Dendritic cell treated with granulocyte-macrophage colony-stimulating factor and Interleukin-4, amounts not matched to agents 40 ng/mL and 50 ng/mL, for 4 days (primary cell): ENCODE measurements around the gene DCDC2.
A peak's percentile ranks its signal among the peaks of the same experiment; 100 is the strongest.
"Not testable (repeated sequence)": the region's sequence is repeated elsewhere in the genome, so short reads cannot be mapped to it uniquely, and the experiment has no call there.

Source experiments
- H3K27ac Mint-ChIP-seq: one replicate; pipeline ENCODE4 v1.8.0; 2022; ENCODE audit warnings: mild to moderate bottlenecking, mixed read lengths
- H3K27me3 Mint-ChIP-seq: one replicate; pipeline ENCODE4 v1.8.0; 2022; ENCODE audit warnings: mild to moderate bottlenecking, mixed read lengths
- H3K36me3 Mint-ChIP-seq: one replicate; pipeline ENCODE4 v1.8.0; 2022; ENCODE audit warnings: low read depth, mixed read lengths
- H3K4me1 Mint-ChIP-seq: one replicate; pipeline ENCODE4 v1.8.0; 2022; ENCODE audit warnings: low read depth, mixed read lengths
- H3K4me3 Mint-ChIP-seq: one replicate; pipeline ENCODE4 v1.8.0; 2022; ENCODE audit warnings: mild to moderate bottlenecking, moderate library complexity, mixed read lengths
- H3K9me3 Mint-ChIP-seq: one replicate; pipeline ENCODE4 v1.8.0; 2022; ENCODE audit warnings: mixed read lengths
- intact Hi-C: fragments of 100-400 bp; cut with micrococcal nuclease; formaldehyde crosslinking; loops from one replicate; pipeline ENCODE4 v1.15.0; 2022

DCDC2 gene

GRCh38 chr6:24387818-24388217 is 30.0 kb upstream of the DCDC2 start:
- Mint-ChIP-seq H3K36me3 (no peaks in the 10 kb centered on the region), H3K9me3 (no peaks in the 10 kb centered on the region), H3K27me3 (no peaks in the 10 kb centered on the region), H3K27ac (no peak overlapping the region), H3K4me3 (no peak overlapping the region), H3K4me1 (no peaks in the 10 kb centered on the region)
- intact Hi-C loops = loop anchor here (10.0 kb wide), 1 partner anchor 103 kb away; no protein-coding TSS in a partner anchor

- Mint-ChIP-seq H3K4me3 (no peak overlapping the region), H3K4me1 (no peaks in the 10 kb centered on the region), H3K36me3 (no peaks in the 10 kb centered on the region), H3K9me3 (no peaks in the 10 kb centered on the region), H3K27me3 (no peaks in the 10 kb centered on the region), H3K27ac (no peak overlapping the region)
- intact Hi-C loops = loop anchor here (10.0 kb wide), 1 partner anchor 101 kb away; no protein-coding TSS in a partner anchor
Observed at GRCh38 chr6:24385536-24386269, 27.8 kb upstream of the DCDC2 start.

GRCh38 chr6:24384369-24385130 is 26.7 kb upstream of the DCDC2 start:
- H3K27me3 Mint-ChIP-seq, H3K27ac Mint-ChIP-seq, H3K4me3 Mint-ChIP-seq, H3K9me3 Mint-ChIP-seq, H3K36me3 Mint-ChIP-seq, H3K4me1 Mint-ChIP-seq: not testable (repeated sequence)
- intact Hi-C loops = loop anchor here (10.0 kb wide), 1 partner anchor 100 kb away; no protein-coding TSS in a partner anchor

- not testable (repeated sequence) for H3K36me3 Mint-ChIP-seq, H3K4me3 Mint-ChIP-seq, H3K4me1 Mint-ChIP-seq, H3K27me3 Mint-ChIP-seq, H3K27ac Mint-ChIP-seq, H3K9me3 Mint-ChIP-seq
- intact Hi-C loops = loop anchor here (10.0 kb wide), 1 partner anchor 98 kb away; no protein-coding TSS in a partner anchor
Observed at GRCh38 chr6:24382891-24383494, 25.1 kb upstream of the DCDC2 start.

- H3K36me3 Mint-ChIP-seq = no peaks in the 10 kb centered on the region
- intact Hi-C loops = loop anchor here (10.0 kb wide), 1 partner anchor 97 kb away; no protein-coding TSS in a partner anchor
- no peaks in the 10 kb centered on the region for H3K4me1 Mint-ChIP-seq
- H3K27ac Mint-ChIP-seq = no peak overlapping the region
- no peaks in the 10 kb centered on the region for H3K27me3 Mint-ChIP-seq
- no peak overlapping the region for H3K4me3 Mint-ChIP-seq
- no peaks in the 10 kb centered on the region for H3K9me3 Mint-ChIP-seq
Observed at GRCh38 chr6:24382220-24382540, 24.3 kb upstream of the DCDC2 start.

- H3K27me3 Mint-ChIP-seq = no peaks in the 10 kb centered on the region
- H3K4me1 Mint-ChIP-seq = no peaks in the 10 kb centered on the region
- no peak overlapping the region for H3K4me3 Mint-ChIP-seq
- H3K36me3 Mint-ChIP-seq = no peaks in the 10 kb centered on the region
- intact Hi-C loops = loop anchor here (10.0 kb wide), 1 partner anchor 97 kb away; no protein-coding TSS in a partner anchor
- no peaks in the 10 kb centered on the region for H3K9me3 Mint-ChIP-seq
- H3K27ac Mint-ChIP-seq = no peak overlapping the region
Observed at GRCh38 chr6:24381476-24382219, 23.8 kb upstream of the DCDC2 start.

- Mint-ChIP-seq H3K9me3 (no peaks in the 10 kb centered on the region), H3K4me1 (no peaks in the 10 kb centered on the region), H3K36me3 (no peaks in the 10 kb centered on the region), H3K4me3 (no peak overlapping the region), H3K27ac (no peak overlapping the region), H3K27me3 (no peaks in the 10 kb centered on the region)
- intact Hi-C loops = no loop called here
Observed at GRCh38 chr6:24378473-24379097, 20.7 kb upstream of the DCDC2 start.

- no peaks in the 10 kb centered on the region for H3K4me1 Mint-ChIP-seq
- no peaks in the 10 kb centered on the region for H3K27me3 Mint-ChIP-seq
- no peaks in the 10 kb centered on the region for H3K9me3 Mint-ChIP-seq
- intact Hi-C loops = no loop called here
- no peak overlapping the region for H3K27ac Mint-ChIP-seq
- H3K36me3 Mint-ChIP-seq = no peaks in the 10 kb centered on the region
- no peak overlapping the region for H3K4me3 Mint-ChIP-seq
Observed at GRCh38 chr6:24376871-24377270, 19.0 kb upstream of the DCDC2 start.

GRCh38 chr6:24374612-24375011 is 16.8 kb upstream of the DCDC2 start:
- no peaks in the 10 kb centered on the region for H3K27me3 Mint-ChIP-seq
- no peak overlapping the region for H3K27ac Mint-ChIP-seq
- no peaks in the 10 kb centered on the region for H3K9me3 Mint-ChIP-seq
- intact Hi-C loops = no loop called here
- H3K4me1 Mint-ChIP-seq = no peaks in the 10 kb centered on the region
- H3K4me3 Mint-ChIP-seq = no peak overlapping the region
- H3K36me3 Mint-ChIP-seq = no peaks in the 10 kb centered on the region

- H3K27ac Mint-ChIP-seq, H3K27me3 Mint-ChIP-seq, intact Hi-C loops, H3K4me3 Mint-ChIP-seq, H3K9me3 Mint-ChIP-seq, H3K36me3 Mint-ChIP-seq, H3K4me1 Mint-ChIP-seq: not testable (repeated sequence)
Observed at GRCh38 chr6:24365103-24365633, 7.3 kb upstream of the DCDC2 start.

GRCh38 chr6:24362363-24362762 is 4.5 kb upstream of the DCDC2 start:
- intact Hi-C loops, H3K36me3 Mint-ChIP-seq, H3K27ac Mint-ChIP-seq, H3K9me3 Mint-ChIP-seq, H3K4me3 Mint-ChIP-seq: not testable (repeated sequence)
- H3K4me1 Mint-ChIP-seq = peaks cover 21% of the 10 kb centered on the region
- H3K27me3 Mint-ChIP-seq = peaks cover 26% of the 10 kb centered on the region

GRCh38 chr6:24359640-24360454 is 2.0 kb upstream of the DCDC2 start:
- Mint-ChIP-seq H3K36me3 (no peaks in the 10 kb centered on the region), H3K27ac (no peak overlapping the region), H3K9me3 (no peaks in the 10 kb centered on the region), H3K4me1 (peaks cover 21% of the 10 kb centered on the region), H3K4me3 (peak overlapping the region; percentile 72), H3K27me3 (peaks cover 43% of the 10 kb centered on the region)
- intact Hi-C loops = loop anchor here (1.0 kb wide), 1 partner anchor 77 kb away; no protein-coding TSS in a partner anchor
